ENCODE measurements around the gene SUSD3.

DNA sequence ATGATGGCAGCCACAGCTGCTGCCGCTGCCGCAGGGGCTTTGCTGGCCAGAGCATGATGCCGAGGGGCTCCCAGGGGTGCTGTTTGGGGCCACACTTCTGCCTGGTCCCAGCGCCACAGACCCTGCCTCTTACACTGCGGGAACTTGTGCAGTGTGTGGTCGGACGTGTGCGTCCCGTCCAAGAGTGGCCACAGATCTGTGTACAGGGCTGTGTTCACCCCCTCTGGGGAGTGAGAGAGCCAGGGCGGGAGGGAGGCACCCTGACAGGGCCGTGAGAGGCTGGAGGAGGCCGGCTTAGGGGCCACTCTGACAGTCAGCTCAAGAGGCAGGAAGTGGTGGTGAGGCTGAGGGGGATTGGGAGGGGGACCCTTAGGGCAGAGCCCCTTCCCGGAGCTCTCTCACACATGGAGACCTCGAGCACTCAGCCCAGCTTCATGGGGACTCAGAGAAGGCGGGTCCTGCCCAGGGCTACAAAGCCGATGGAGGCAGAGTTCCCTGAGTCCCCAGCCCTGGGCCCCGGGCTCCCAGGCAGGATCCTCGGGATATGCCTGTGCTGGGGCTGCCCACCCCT, 24.4 kb downstream of the SUSD3 start:
- TF ChIP-seq, protein P1, sequence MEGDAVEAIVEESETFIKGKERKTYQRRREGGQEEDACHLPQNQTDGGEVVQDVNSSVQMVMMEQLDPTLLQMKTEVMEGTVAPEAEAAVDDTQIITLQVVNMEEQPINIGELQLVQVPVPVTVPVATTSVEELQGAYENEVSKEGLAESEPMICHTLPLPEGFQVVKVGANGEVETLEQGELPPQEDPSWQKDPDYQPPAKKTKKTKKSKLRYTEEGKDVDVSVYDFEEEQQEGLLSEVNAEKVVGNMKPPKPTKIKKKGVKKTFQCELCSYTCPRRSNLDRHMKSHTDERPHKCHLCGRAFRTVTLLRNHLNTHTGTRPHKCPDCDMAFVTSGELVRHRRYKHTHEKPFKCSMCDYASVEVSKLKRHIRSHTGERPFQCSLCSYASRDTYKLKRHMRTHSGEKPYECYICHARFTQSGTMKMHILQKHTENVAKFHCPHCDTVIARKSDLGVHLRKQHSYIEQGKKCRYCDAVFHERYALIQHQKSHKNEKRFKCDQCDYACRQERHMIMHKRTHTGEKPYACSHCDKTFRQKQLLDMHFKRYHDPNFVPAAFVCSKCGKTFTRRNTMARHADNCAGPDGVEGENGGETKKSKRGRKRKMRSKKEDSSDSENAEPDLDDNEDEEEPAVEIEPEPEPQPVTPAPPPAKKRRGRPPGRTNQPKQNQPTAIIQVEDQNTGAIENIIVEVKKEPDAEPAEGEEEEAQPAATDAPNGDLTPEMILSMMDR (IDR thresholded peaks at IDR 0.05; ENCODE audit: extremely low read depth in 1 of 2, insufficient read depth in 1 of 2, low read depth in 1 of 2, low read length in 2 of 2) = no peak
- TF ChIP-seq, protein P2, sequence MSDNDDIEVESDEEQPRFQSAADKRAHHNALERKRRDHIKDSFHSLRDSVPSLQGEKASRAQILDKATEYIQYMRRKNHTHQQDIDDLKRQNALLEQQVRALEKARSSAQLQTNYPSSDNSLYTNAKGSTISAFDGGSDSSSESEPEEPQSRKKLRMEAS (IDR thresholded peaks at IDR 0.05; ENCODE audit: insufficient read depth, insufficient read length) = no peak
- TF ChIP-seq POLR2AphosphoS5 (IDR thresholded peaks at IDR 0.05; ENCODE audit: insufficient read depth, low read depth, low read length) (no peak), POLR2A (IDR thresholded peaks at IDR 0.05; ENCODE audit: low read depth, low read length) (no peak)

All from endothelial cell of umbilical vein (primary cell).